ENCODE measurements around the gene CFAP300.

The CFAP300 gene

GRCh38 chr11:102047305-102047924 lies at the start of gene CFAP300:
Gene CFAP300, plus strand, starts transcription at chr11:102047437. Its CDS starts 34 bp downstream, at chr11:102047471.
- TF ChIP-seq, protein P1, sequence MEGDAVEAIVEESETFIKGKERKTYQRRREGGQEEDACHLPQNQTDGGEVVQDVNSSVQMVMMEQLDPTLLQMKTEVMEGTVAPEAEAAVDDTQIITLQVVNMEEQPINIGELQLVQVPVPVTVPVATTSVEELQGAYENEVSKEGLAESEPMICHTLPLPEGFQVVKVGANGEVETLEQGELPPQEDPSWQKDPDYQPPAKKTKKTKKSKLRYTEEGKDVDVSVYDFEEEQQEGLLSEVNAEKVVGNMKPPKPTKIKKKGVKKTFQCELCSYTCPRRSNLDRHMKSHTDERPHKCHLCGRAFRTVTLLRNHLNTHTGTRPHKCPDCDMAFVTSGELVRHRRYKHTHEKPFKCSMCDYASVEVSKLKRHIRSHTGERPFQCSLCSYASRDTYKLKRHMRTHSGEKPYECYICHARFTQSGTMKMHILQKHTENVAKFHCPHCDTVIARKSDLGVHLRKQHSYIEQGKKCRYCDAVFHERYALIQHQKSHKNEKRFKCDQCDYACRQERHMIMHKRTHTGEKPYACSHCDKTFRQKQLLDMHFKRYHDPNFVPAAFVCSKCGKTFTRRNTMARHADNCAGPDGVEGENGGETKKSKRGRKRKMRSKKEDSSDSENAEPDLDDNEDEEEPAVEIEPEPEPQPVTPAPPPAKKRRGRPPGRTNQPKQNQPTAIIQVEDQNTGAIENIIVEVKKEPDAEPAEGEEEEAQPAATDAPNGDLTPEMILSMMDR (IDR thresholded peaks at IDR 0.05; ENCODE audit: borderline replicate concordance, control extremely low read depth, extremely low read depth, insufficient read depth, missing control alignments), result no peak
- peak; percentile 49 for DNase-seq (ENCODE audit: low spot score)
- in situ Hi-C loops (cut with MboI; ENCODE audit: low sequenced_read_pairs, unreplicated experiment), result no loop called here

DNA sequence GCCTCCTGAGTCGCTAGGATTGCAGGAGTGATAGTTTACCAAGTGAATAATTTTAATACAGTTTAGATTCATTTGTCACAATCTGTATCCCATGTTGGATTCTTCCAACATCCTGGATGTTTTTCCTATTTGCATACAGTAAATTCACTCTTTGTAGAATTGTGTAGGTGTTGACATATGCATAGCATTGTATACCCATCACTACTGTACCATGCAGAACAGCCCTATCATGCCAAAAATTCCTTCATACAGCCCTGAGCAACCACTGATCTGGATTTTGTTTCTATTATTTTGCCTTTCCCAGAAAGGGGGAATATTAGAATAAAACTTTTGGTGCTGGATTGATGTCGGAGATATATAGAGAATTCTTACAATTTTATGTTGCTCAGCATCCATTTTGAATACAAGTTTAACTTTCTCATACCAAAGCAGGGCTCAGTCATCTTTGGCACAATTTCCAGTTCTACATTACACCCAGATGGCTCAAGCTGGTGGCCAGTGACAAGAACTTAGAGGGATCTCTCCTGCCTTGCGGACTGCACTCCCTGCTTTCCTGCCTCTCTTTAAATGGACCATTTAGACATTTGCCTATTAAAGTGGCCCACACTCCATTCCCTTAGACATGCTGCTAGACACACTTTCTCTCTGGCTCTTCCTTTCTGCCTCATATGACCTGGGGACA lies 45.4 kb upstream of the CFAP300 start:
- TF ChIP-seq, protein P1 (IDR thresholded peaks at IDR 0.05; ENCODE audit: borderline replicate concordance, control extremely low read depth, extremely low read depth, insufficient read depth, missing control alignments), result no peak
- no peak for DNase-seq (ENCODE audit: low spot score)
- in situ Hi-C loops (cut with MboI; ENCODE audit: low sequenced_read_pairs, unreplicated experiment), result no loop called here

DNA sequence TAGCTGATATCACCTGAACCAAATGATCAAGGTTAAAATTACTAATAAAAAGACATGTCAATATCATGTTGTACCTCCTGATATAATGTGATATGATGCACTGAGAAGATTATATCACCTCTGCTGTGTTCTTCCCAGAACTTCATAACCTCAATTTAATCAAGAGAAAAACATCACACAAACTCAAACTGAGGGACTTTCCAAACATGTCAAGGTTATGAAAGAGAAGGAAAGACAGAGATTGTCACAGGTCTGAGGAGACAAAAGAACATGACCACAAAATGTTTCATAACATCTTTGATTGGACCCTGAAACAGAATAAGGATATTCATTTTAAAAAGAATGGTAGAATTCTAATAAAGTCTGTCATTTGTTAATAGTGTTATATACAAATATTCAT lies 43.0 kb upstream of the CFAP300 start:
- TF ChIP-seq, protein P1 (IDR thresholded peaks at IDR 0.05; ENCODE audit: borderline replicate concordance, control extremely low read depth, extremely low read depth, insufficient read depth, missing control alignments), result no peak
- DNase-seq (ENCODE audit: low spot score), result no peak
- in situ Hi-C loops (cut with MboI; ENCODE audit: low sequenced_read_pairs, unreplicated experiment), result no loop called here

DNA sequence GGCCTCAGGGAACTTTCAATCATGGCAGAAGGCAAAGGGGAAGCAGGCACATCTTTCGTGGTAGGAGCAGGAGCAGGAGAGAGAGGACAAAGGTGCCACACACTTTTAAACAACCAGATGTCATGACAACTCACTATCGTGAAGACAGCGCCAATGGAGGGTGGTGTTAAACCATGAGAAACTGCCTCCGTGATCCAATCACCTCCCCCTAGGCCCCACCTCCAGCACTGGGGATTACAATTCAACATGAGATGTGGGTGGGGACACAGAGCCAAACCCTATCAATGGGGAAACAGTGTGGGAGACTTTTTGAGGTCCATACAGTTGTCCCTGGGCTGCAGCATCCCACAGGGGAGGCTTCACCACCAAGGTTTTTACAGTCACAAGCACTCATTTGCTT lies 41.9 kb upstream of the CFAP300 start:
- in situ Hi-C loops (cut with MboI; ENCODE audit: low sequenced_read_pairs, unreplicated experiment), result no loop called here
- no peak for DNase-seq (ENCODE audit: low spot score)
- TF ChIP-seq, protein P1 (IDR thresholded peaks at IDR 0.05; ENCODE audit: borderline replicate concordance, control extremely low read depth, extremely low read depth, insufficient read depth, missing control alignments), result no peak

GRCh38 chr11:102006835-102007566 lies 40.2 kb upstream of the CFAP300 start:
- in situ Hi-C loops (cut with MboI; ENCODE audit: low sequenced_read_pairs, unreplicated experiment), result no loop called here

More at GRCh38 chr11:102006835-102007566, 40.2 kb upstream of the CFAP300 start:
- no peak for DNase-seq (ENCODE audit: low spot score)
- TF ChIP-seq, protein P1 (IDR thresholded peaks at IDR 0.05; ENCODE audit: borderline replicate concordance, control extremely low read depth, extremely low read depth, insufficient read depth, missing control alignments), result no peak

All from GM13976 (cell line).